ENCODE results near the gene STMND1.
"Not testable (repeated sequence)": the region's sequence is repeated elsewhere in the genome, so short reads cannot be mapped to it uniquely, and the experiment has no call there.

Gene STMND1

DNA sequence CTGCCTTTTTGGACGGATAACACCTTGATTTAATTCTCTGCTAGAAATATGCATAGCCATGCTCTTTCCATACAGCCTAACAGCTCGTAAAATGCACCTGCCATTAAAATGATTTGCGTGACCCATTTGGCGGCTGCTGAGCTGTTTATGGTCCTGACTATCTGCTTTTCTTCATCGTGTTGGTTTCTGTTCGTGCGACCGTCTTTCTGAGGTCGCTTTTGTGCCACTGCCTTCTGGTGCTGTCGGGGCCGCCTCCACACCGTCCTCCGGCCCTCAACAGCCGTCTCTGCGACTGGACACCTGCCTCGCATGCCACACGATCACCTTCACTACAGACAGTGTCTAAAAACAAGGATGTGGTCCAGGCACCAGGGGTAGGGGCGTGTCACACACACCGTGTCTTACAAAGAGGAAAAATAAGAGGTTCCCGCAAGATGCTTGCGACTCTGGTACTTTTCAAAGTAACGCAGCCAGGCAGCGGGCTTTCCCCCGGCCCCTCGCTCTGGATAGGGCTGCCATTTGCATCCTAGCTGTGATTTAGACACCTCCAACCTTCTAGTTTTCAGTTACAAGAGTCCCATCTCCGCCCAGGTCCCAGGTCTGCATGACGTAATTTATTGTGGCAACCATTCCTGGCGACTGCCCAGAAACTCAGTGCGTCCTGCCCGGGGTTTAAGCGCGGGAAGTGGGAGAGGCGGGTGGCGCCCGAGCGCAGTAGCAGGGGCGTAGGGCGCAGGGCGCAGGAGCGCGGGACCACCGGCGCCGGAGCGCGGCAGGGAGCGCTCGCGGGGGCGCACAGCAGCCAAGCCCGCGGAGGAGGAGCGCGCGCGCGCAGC is at the start of gene STMND1:
Gene STMND1, plus strand, starts transcription at position 629 of the 836 bp plus-strand sequence. CDS start 208 bp downstream, outside the sequence.
- no peak for DNase-seq (ENCODE audit: low read depth in 2 of 2)

DNA sequence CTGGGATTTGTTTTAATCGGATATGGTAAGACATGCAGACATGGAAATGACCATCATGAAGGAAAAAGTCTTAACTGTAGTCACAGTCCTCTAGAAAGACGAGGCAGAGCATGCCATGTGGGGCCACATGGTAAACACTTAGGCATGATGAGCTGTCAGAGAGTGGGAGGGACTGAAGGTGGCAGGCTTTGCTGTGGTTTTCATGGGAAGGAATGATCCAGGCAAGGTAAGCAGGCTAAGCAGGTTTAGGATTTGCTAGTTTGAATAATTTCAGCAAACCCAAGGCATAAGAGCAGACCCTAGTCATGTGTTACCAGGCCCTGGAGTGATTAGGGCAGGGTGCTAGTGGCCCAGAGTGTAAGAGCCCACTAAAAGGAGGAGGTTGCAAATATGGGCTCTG is 47.2 kb upstream of the STMND1 start:
- DNase-seq (ENCODE audit: low read depth in 2 of 2), result no peak

- DNase-seq (ENCODE audit: low read depth in 2 of 2), result no peak
Measured at GRCh38 chr6:17057322-17057721, 44.5 kb upstream of the STMND1 start.

GRCh38 chr6:17058550-17058949 is 43.3 kb upstream of the STMND1 start:
- no peak for DNase-seq (ENCODE audit: low read depth in 2 of 2)

GRCh38 chr6:17059022-17059421 is 42.8 kb upstream of the STMND1 start:
- no peak for DNase-seq (ENCODE audit: low read depth in 2 of 2)

DNA sequence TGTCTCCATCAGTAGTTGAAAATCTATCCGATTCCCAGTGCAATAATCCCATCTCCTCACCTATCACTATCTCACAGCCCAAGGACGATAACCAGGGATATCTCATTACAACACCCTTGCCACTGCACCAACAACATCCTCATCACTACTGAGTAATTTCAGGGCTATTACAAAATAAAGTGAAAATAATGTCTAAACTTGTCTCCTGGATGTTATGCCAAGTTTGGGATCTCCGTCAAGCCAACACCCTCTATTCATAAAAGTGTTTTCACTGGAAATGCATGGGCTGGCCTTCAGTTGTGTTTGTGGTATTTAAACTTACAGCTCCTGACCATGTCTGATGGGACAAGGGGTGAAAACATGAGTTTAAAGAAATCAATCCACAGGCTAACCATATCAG is 42.0 kb upstream of the STMND1 start:
- no peak for DNase-seq (ENCODE audit: low read depth in 2 of 2)

DNA sequence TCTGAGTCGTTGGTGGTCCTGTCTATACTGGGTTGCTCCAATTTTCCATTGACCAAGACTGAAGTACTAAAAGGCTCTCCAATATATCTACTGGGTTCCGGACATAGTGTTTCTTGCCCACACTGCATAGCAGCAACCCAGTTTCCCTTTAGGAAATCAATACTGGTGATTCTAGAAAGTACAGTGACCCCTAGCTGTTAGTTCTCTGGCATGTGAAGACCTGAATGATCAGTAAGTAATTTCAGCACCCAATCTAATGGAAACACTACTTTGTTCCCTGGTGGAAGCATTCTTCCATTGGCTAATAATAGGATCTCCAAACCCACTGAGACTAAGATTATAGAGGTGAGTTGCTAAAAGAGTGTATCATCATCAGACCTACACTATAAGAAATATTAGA is 40.8 kb upstream of the STMND1 start:
- DNase-seq (ENCODE audit: low read depth in 2 of 2), result no peak

GRCh38 chr6:17062871-17063440 is 38.9 kb upstream of the STMND1 start:
- no peak for DNase-seq (ENCODE audit: low read depth in 2 of 2)

GRCh38 chr6:17064975-17065374 is 36.9 kb upstream of the STMND1 start:
- DNase-seq (ENCODE audit: low read depth in 2 of 2), result no peak

DNA sequence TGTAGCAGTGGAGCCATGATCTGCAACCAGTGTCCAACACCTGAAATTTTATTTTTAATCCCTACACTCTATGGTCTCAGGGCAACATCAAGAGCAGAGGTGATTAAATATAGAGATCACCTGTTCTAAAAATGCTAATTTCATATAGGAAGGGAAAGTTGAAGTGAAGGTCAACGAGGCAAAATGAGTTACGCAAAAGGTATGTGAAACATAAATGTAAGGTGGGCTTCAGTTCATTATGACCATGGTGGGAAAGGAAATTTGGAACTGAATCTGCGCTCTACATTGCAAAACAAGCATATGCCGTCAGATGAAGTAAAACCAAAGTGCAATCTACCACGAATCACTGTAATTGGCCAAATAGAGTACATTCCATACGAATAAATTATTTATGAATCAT is 35.2 kb upstream of the STMND1 start:
- DNase-seq (ENCODE audit: low read depth in 2 of 2), result no peak

DNA sequence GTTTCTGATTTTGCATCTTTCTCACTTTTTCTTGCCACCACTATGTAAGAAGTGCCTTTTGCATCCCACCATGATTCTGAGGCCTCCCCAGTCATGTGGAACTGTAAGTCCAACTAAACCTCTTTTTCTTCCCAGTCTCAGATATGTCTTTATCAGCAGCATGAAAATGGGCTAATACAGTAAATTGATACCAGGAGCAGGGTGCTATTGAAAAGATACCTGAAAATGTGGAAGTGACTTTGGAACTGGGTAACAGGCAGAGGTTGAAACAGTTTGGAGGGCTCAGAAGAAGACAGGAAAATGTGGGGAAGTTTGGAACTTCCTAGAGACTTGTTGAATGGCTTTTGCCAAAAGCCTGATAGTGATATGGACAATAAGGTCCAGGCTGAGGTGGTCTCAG is 32.9 kb upstream of the STMND1 start:
- DNase-seq (ENCODE audit: low read depth in 2 of 2), result not testable (repeated sequence)

- not testable (repeated sequence) for DNase-seq (ENCODE audit: low read depth in 2 of 2)
Measured at GRCh38 chr6:17070400-17070799, 31.4 kb upstream of the STMND1 start.

- not testable (repeated sequence) for DNase-seq (ENCODE audit: low read depth in 2 of 2)
Measured at GRCh38 chr6:17073596-17073995, 28.3 kb upstream of the STMND1 start.

DNA sequence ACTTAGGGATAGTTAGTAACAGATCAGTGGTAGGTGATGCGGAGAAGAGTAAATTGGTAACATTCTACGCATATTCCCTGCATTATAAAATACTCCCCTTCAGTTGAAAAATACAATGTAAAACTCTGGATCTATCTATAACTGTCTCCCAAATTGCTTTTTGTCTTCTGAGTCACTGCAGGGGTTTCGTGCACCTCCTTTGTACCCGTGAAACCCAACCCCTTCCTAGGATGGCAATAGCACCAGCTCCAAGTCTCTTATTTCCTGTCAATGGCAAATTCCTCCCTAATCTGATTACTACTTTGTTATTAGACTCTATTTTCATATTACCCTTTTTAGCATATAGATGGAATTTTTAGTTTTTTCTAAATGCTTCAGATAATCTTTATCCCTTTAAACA is 20.6 kb upstream of the STMND1 start:
- DNase-seq (ENCODE audit: low read depth in 2 of 2), result no peak

- DNase-seq (ENCODE audit: low read depth in 2 of 2), result no peak
Measured at GRCh38 chr6:17081860-17082508, 19.9 kb upstream of the STMND1 start.

- DNase-seq (ENCODE audit: low read depth in 2 of 2), result no peak
Measured at GRCh38 chr6:17083397-17083796, 18.5 kb upstream of the STMND1 start.

GRCh38 chr6:17086469-17086868 is 15.4 kb upstream of the STMND1 start:
- no peak for DNase-seq (ENCODE audit: low read depth in 2 of 2)

DNA sequence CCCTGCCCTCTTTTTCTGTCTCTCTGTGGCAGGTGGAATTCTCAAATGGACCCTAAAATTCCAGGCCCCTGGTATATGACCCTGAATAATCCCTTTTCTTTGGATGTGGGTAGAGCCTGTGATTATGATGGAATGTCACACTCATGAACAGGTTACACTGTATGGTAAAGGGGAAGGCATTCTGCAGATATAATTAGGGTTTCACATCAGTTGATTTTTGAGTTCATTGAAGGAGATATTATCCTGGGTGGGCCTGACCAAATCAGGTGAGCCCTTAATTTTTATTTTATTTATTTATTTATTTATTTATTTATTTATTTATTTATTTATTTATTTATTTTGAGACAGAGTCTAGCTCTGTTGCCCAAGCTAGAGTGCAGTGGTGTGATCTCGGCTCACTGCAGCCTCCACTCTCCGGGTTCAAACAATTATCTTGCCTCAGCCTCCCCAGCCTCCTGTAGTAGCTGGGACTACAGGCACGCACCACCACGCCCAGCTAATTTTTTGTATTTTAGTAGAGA is 13.7 kb upstream of the STMND1 start:
- no peak for DNase-seq (ENCODE audit: low read depth in 2 of 2)

- DNase-seq (ENCODE audit: low read depth in 2 of 2), result no peak
Measured at GRCh38 chr6:17091122-17091521, 10.7 kb upstream of the STMND1 start.

GRCh38 chr6:17093686-17094085 is 8.2 kb upstream of the STMND1 start:
- DNase-seq (ENCODE audit: low read depth in 2 of 2), result no peak

- no peak for DNase-seq (ENCODE audit: low read depth in 2 of 2)
Measured at GRCh38 chr6:17096096-17096495, 5.8 kb upstream of the STMND1 start.

DNA sequence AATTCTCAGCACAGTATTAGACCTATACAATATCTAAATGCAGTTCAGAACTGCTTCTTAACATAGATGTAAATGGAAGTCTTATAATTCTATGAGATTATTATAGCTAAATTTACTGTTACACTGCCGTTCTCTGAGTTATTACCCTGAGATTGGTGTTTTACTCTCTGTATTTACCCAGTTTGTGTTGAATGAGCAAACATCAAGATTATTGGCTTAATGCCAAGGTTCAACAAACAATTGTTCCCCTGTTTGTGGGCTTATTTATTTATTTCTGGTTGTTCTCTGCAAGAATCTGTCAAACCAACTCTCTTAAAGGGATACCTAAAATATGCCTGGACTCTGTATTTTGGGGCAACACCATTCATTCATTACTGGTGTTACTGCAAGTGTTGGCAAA is 5.2 kb upstream of the STMND1 start:
- DNase-seq (ENCODE audit: low read depth in 2 of 2), result no peak

- no peak for DNase-seq (ENCODE audit: low read depth in 2 of 2)
Measured at GRCh38 chr6:17097982-17098381, 3.9 kb upstream of the STMND1 start.
